GM08714 (cell line): ENCODE measurements around the gene GARIN5B.

Experiments
- H3K4me3 ChIP-seq: fragments of 200-500 bp; sonication (Bioruptor generic); 2 replicates; pipeline ENCODE4 v1.5.1; 2014; ENCODE audit warnings: mild to moderate bottlenecking, low read length, inconsistent platforms
- ZNF274 ChIP-seq: IDR thresholded peaks from 2 replicates; pipeline ENCODE4 v1.6.1; 2012; ENCODE audit warnings: mild to moderate bottlenecking, low read depth, low read length

Gene GARIN5B

GRCh38 chr19:55392820-55393761 lies 30.0 kb upstream of the GARIN5B start:
- H3K4me3 ChIP-seq: no peak overlapping the region
- TF ChIP-seq ZNF274: no peak

GRCh38 chr19:55391702-55392615 lies 28.9 kb upstream of the GARIN5B start:
- TF ChIP-seq ZNF274: no peak
- no peak overlapping the region for H3K4me3 ChIP-seq

- no peak for TF ChIP-seq ZNF274
- H3K4me3 ChIP-seq: no peak overlapping the region
Observed at GRCh38 chr19:55391191-55391670, 28.2 kb upstream of the GARIN5B start.

GRCh38 chr19:55390461-55390880 lies 27.4 kb upstream of the GARIN5B start:
- no peak overlapping the region for H3K4me3 ChIP-seq
- TF ChIP-seq ZNF274: no peak

- H3K4me3 ChIP-seq: no peak overlapping the region
- no peak for TF ChIP-seq ZNF274
Observed at GRCh38 chr19:55389386-55390317, 26.6 kb upstream of the GARIN5B start.

- peak overlapping the region; percentile 91; the same call in 1 of the 2 replicates for H3K4me3 ChIP-seq
- TF ChIP-seq ZNF274: no peak
Observed at GRCh38 chr19:55387736-55388497, 24.9 kb upstream of the GARIN5B start.

GRCh38 chr19:55386493-55386971 lies 23.5 kb upstream of the GARIN5B start:
- TF ChIP-seq ZNF274: no peak
- peak overlapping the region; percentile 91 for H3K4me3 ChIP-seq

GRCh38 chr19:55385724-55386492 lies 22.8 kb upstream of the GARIN5B start, which contains the start of gene RPL28:
Gene RPL28 (plus strand): TSS chr19:55385932. CDS start chr19:55386358, 426 bp downstream.
- TF ChIP-seq ZNF274: no peak

GRCh38 chr19:55384920-55385723 lies 22.1 kb upstream of the GARIN5B start:
- TF ChIP-seq ZNF274: no peak
- H3K4me3 ChIP-seq: peak overlapping the region; percentile 54; the same call in 1 of the 2 replicates

More at GRCh38 chr19:55385724-55386492, 22.8 kb upstream of the GARIN5B start, which contains the start of gene RPL28:
- H3K4me3 ChIP-seq: peak within 1 kb of the TSS; percentile 91

GRCh38 chr19:55384131-55384919 lies 21.3 kb upstream of the GARIN5B start, which contains the start of gene TMEM238:
Gene TMEM238 (minus strand): TSS chr19:55384292. CDS start chr19:55384259, 33 bp downstream.
- H3K4me3 ChIP-seq: peak within 1 kb of the TSS; percentile 54; the same call in 1 of the 2 replicates
- no peak for TF ChIP-seq ZNF274
